Right atrium auricular region (tissue), 2 donors: ENCODE results near the gene CD27. TPM values are rescaled to one million over a fixed set of nuclear protein-coding genes. Genes with fewer than 3 reads are reported as not detected.

Experiments
- DNase-seq: peaks from one replicate; pipeline ENCODE4 v3.0.0-alpha.2; 2019; ENCODE audit warnings: low spot score
- H3K27ac ChIP-seq, 2 donors: fragments of 200-600 bp; sonication (generic); 1 replicate in 1 of 2; 2 replicates in 1 of 2; pipeline ENCODE4 v1.5.1; 2016 to 2019
- H3K27me3 ChIP-seq, 2 donors: fragments of 200-600 bp; sonication (generic); one replicate each; pipeline versions ENCODE4 v1.5.1 to v1.6.0; 2017 to 2019
- H3K36me3 ChIP-seq: fragments of 200-600 bp; sonication (generic); one replicate; pipeline ENCODE4 v1.5.1; 2016
- H3K4me1 ChIP-seq, 2 donors: fragments of 200-600 bp; sonication (generic); one replicate each; pipeline versions ENCODE4 v1.5.1 to v1.6.0; 2017 to 2019
- H3K4me3 ChIP-seq, 2 donors: fragments of 200-600 bp; sonication (generic); 1 replicate in 1 of 2; 2 replicates in 1 of 2; pipeline ENCODE4 v1.5.1; 2017 to 2019; ENCODE audit warnings: mild to moderate bottlenecking in 1 of 2, moderate library complexity in 1 of 2
- H3K9me3 ChIP-seq, 2 donors: fragments of 200-600 bp; sonication (generic); one replicate each; pipeline ENCODE4 v1.5.1; 2019
- CTCF ChIP-seq, 2 donors: fragments of 200-600 bp; sonication (generic); IDR thresholded peaks; one replicate each; pipeline ENCODE4 v1.5.1; 2019; ENCODE audit warnings: antibody characterized with exemption in 2 of 2
- total RNA-seq, 2 donors: library from RNA; depleted of rRNA; stranded (reverse); fragments of >200 nt; gene quantifications; one replicate each; pipeline ENCODE4 v1.1.0, GENCODE V29; 2016

CD27 gene
- total RNA-seq, 2 donors from 2014 or later: 1.1 TPM; not detected in 1

DNA sequence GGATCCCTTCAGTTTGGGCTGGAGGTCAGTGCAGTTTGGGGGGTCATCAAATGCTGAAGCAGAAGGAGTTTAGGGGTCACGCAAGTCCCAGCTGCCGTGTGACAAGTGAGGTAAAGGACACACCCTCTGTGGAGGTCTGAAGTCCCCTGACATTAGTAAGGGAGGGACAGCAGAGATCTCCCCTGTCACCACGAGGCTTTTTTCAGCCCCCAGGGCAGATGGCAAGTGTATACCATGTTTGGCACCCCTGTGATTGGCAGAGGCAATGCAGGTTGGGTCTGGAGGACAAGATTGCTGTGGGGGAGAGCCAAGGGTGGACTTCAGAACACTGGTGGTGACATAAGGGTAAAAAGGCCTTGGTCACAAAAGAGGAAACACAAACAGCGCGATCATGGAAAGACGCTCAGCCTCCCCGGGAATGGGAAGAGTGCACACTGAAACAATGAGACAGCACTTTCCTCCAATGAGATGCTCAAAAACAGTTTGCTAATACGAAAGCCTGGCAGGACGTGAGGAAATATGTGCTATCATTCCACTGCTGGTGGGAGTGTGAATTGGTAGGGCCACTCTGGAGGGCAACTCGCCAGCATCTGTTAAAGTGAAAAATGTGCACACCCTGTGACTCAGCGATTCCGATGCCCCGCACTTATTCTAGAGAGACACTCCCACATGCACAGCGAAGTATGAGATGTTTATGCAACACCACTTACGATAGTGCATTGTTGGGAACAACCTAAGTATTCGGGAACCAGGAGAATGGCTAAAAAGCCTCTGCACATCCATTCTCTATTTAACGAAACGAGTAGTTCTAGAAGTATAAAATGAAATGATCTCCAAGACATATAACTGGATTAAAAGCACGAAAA is 14.4 kb upstream of the CD27 start:
- TF ChIP-seq CTCF (IDR thresholded peaks at IDR 0.05): no peak
- Histone ChIP-seq H3K27me3 (no peaks in the 10 kb centered on the region), H3K4me1 (peaks cover 0 to 17% of the 10 kb centered on the region in 2 donors), H3K27ac (peak overlapping the region; percentile 78 to 84), H3K4me3 (peak overlapping the region in 1 of 2 donors; percentile 25), H3K36me3 (no peaks in the 10 kb centered on the region), H3K9me3 (no peaks in the 10 kb centered on the region)
- DNase-seq: peak; percentile 99

- Histone ChIP-seq H3K9me3 (no peaks in the 10 kb centered on the region), H3K27ac (no peak overlapping the region), H3K4me3 (no peak overlapping the region), H3K27me3 (no peaks in the 10 kb centered on the region), H3K4me1 (peaks cover 0 to 17% of the 10 kb centered on the region in 2 donors), H3K36me3 (no peaks in the 10 kb centered on the region)
- DNase-seq: no peak
- no peak for TF ChIP-seq CTCF (IDR thresholded peaks at IDR 0.05)
Measured at GRCh38 chr12:6432991-6433390, 11.8 kb upstream of the CD27 start.

DNA sequence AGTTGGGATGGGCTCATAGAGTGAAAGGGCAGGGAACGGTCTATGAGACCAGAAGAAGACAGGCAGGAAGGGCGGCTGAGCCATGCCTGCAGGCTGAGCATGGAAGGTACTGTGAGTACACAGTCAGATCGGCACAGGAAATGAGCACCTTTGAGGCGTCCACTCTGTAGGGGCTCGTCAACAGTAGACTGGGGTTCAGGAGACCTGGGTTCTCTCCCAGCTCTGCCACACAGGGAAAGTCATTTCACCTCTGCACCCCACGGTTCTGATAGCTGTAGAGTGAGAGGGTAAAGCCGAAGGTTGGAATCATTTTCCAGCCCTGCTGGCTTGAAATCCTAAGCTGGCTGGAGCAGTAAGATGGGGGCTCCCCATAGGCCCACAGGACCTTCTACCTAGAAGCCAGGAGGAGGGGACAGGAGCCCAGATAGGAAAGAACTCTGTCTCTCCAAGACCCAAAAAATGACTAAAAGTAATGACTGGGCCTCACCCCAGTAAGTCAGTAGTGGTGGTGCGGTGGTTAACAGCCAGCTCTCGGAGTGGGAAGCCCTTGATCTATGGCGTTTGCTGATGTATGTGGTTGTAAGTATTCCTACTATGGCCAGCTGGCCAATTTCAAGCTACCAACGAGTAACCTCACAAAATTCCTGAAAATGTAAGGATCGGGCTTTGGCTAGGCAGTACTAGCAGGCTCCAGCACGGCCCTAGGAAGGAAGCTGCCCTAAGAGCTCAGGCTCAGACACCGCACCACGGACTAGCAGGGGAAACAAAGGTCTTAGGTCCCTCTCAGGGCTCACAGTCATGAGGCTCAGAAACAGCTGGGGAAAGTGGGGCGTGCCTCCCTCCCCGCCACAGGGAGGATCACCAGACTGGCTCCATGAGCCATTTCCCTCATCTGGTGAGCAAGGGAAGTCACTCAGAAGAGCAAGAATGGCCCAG is 10.3 kb upstream of the CD27 start:
- no peak for DNase-seq
- Histone ChIP-seq H3K4me1 (peaks cover 0 to 17% of the 10 kb centered on the region in 2 donors), H3K27me3 (no peaks in the 10 kb centered on the region), H3K9me3 (no peaks in the 10 kb centered on the region), H3K27ac (no peak overlapping the region), H3K4me3 (no peak overlapping the region), H3K36me3 (no peaks in the 10 kb centered on the region)
- TF ChIP-seq CTCF (IDR thresholded peaks at IDR 0.05): no peak

DNA sequence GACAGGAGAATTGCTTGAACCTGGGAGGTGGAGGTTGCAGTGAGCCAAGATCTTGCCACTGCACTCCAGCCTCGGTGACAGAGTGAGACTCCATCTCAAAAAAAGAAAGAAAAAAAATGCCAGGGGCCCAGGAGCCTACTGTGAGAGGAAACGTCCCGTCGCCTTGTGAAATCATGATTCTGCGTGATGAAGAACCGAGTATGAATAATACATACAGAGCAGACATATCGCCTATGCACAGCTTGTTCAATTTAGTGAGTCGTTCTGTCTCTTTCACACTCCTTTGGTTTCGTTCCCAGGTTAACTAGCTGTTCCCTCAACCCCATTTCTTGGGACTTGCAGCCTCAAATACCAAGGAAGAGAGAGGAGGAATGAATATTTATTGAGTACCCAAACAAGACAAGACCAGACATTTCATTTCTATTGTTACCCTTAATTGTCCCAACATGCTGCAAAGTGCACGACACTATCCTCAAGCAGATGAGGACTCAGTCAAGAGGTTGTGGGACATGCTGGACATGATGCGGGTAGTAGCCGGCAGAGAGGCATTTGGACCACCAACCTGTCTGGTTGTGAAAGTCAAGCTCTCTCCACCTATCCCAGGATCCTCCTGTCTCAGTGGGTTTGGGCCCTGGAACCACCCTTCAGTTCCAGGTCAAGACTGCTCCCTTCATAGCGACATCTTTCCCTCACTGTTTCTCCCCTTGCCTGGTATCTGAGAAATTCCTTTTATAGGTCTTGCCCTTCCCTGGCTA is 8.6 kb upstream of the CD27 start:
- DNase-seq: no peak
- no peaks in the 10 kb centered on the region for H3K27me3 ChIP-seq

More for the DNA sequence above, 8.6 kb upstream of the CD27 start:
- no peak for TF ChIP-seq CTCF (IDR thresholded peaks at IDR 0.05)
- no peak overlapping the region for H3K27ac ChIP-seq
- H3K4me1 ChIP-seq: peaks cover 0 to 4% of the 10 kb centered on the region in 2 donors
- H3K4me3 ChIP-seq: no peak overlapping the region
- H3K9me3 ChIP-seq: no peaks in the 10 kb centered on the region
- no peaks in the 10 kb centered on the region for H3K36me3 ChIP-seq
